Activated T-cell treated with anti-CD3 and anti-CD28 coated beads for 24 hours (primary cell): Measurements from ENCODE around the gene PPP6R3.
"Not testable (repeated sequence)": the region's sequence is repeated elsewhere in the genome, so short reads cannot be mapped to it uniquely, and the experiment has no call there.

Source experiments
- DNase-seq: peaks from one replicate; pipeline ENCODE4 v3.0.0-alpha.2; 2020; ENCODE audit warnings: low read depth

The PPP6R3 gene

DNA sequence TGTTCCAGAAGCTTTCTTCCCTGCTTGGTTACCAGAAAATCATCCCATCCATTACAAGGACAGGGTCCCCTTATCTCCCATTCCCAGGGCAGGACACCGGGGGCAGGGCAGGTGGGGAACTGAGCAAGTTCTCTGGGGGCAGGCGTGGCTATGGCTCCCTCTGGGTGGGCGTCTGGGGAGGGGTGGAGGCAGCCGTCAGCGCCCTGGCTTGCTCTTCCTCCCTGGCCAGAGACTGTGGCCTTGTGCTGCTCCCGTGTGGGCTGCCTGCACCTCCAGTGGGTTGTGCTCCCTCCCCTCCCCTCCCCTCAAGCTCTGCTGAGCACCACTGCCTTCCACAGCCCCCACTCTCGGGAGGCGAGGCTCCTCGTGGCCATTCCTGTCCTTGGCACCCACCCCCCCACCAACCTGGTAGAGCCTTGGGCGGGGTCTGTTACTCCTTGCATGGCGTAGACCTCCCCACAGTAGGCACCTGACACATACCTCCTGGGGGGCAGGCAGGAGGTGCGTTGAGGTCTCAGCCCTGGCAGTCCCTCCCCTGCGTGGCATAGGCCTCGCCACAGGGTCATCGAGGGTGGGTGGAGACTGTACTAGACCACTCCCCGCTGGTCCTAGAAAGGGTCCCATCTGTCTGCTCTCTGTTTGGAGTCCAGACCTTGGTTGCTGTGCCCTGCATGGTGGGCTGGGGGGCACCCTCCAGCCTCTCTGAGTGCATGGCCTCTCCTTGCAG lies 24.2 kb upstream of the PPP6R3 start:
- DNase-seq: no peak

DNA sequence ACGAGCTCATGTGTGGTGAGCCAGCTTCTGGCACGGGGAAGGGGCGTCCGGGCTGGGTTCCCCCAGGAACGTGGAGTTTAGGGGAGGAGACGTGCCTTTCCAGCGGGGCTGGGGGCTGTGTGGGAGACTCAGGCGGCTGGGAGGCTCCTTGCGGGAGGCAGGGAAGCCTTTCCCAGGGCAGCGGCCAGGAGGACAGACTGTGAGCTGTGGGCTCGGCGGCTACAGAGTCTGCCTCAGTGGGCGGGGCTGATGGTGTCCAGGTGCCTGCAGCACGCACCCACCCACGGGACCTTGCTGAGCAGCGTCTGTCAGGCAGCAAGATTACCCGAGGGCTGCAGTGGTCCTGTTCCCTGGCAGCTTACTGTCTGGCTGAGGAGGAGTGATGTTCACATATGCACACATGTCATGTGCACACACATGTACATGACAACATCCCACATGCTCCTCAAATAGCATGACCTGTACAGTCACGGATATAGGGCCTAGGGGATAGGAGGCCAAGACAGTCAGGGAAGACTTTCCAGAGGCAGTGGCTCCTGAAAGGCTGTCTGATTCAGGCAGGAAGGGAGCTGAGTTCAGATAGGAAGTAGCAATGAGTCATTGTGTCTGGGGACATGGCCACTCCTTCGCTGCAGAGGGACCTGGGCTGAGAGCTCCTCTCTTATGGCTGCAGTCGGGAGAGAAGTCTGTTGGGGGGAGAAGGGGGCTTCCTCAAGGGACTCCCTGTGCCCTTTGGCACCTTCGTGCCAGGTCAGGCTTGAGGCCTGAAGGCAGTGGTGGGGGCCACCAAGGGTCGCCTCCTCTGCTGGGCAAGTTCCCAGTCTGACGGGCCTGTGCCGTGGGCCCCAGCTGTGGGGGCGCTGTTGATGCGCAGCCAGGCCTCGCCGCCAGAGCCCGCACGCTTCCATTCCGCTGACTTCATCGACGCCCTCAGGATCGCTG lies 23.3 kb upstream of the PPP6R3 start:
- DNase-seq: no peak

DNA sequence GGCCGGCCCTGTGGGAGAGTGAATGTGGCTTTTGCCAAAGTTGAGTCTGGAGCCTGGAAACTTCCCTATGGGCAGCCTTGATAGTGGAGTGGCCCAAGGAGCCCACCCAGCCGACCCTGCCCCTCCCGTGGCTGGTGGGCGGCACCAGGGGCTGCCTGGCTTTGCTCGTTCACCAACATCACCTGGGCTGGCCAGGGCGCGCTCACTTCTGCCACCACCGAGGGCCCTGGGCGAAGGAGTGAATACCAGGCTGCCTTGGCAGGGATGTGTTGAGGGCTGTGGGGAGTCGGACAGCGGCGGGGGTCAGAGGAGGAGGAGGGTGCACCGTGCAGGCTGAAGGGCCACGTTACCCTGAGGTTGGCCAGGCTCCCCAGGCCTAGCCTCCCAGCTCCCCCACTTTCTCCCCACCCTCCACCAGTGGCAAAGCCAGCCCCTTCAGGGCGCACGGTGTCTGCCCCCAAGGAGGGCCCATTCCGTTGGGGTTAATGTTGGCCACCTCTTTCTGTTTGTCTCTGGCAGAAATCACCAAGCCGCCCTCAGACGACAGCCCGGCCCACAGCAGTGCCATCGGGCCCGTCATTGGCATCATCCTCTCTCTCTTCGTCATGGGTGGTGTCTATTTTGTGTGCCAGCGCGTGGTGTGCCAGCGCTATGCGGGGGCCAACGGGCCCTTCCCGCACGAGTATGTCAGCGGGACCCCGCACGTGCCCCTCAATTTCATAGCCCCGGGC lies 22.5 kb upstream of the PPP6R3 start:
- no peak for DNase-seq

DNA sequence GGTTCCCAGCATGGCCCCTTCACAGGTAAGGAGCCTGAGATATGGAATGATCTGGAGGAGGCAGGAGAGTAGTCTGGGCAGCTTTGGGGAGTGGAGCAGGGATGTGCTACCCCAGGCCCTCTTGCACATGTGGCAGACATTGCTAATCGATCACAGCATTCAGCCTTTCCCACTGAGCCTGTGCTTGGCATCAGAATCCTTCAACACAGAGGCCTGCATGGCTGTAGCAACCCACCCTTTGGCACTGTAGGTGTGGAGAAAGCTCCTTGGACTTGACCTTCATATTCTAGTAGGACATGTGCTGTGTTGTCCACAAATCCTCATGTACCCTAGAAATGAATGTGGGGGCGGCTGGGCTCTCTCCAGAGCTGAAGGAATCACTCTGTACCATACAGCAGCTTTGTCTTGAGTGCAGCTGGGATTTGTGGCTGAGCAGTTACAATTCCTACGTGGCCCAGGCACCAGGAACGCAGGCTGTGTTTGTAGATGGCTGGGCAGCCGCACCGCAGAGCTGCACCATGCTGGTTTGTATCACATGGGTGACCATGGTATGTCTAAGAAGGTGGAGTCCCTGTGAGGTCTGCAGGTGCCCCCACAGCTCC lies 21.8 kb upstream of the PPP6R3 start:
- DNase-seq: no peak

- DNase-seq: no peak
Measured at GRCh38 chr11:68439355-68440065, 21.0 kb upstream of the PPP6R3 start.

DNA sequence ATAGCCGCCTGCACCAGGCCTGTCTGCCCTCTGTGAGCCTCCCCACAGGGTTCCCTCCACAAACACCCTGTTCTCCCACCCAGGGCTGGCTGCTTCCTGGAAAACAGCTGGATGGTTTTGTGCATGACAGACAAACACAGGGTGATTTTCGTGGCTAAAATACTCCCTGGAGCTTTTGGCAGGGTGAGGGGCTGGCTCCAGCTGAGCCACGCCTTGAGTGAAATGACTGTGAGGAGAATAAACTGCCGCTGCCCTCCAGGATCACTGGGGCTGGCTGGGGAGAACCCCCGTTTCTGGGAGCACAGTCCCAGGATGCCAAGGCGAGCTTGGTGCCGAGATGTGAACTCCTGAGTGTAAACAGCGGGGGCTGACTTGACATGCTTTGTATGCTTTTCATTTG lies 20.3 kb upstream of the PPP6R3 start:
- no peak for DNase-seq

GRCh38 chr11:68441466-68442230 lies 18.9 kb upstream of the PPP6R3 start:
- DNase-seq: no peak

DNA sequence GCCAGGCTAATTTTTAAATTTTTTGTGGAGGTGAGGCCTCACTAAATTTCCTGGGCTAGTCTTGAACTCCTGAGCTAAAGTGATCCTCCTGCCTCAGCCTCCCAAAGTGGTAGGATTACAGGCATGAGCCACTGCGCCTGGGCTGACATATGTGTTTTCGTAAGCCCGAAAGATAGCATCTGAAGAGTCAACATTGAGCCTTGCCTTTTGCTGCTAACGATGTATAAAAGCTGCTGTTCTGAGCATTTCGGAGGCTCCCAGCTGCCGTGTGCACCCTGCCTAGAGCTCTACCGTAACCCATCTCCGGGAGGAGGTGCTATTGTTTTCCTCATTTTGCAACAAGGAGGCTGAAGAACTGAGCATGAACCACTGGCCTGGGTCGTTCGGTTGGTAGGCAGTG lies 18.1 kb upstream of the PPP6R3 start:
- no peak for DNase-seq

DNA sequence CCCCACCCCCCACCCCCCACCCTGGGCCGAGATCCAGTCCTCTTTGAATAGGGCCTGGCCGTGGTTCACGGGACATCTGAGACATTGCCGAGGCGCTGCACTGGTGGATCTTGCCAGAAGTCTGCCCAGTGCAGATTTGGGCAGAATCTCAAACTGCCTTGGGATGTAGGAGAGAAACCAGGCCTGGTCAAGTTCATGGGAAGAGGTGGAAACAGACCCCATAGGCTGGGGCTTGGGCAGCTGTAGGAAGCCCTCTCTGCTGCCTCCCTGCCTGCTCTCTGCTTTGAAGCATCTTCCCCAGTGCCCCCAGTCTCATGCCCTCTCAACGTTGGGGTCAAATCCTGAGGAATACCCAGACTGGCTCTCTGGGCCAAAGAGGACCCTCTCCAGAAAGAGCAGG lies 16.0 kb upstream of the PPP6R3 start:
- no peak for DNase-seq

GRCh38 chr11:68445531-68446035 lies 15.0 kb upstream of the PPP6R3 start:
- no peak for DNase-seq

- DNase-seq: no peak
Measured at GRCh38 chr11:68446046-68446725, 14.4 kb upstream of the PPP6R3 start.

GRCh38 chr11:68447015-68447801 lies 13.3 kb upstream of the PPP6R3 start:
- DNase-seq: peak; percentile 64

- DNase-seq: not testable (repeated sequence)
Measured at GRCh38 chr11:68447914-68448313, 12.6 kb upstream of the PPP6R3 start.

DNA sequence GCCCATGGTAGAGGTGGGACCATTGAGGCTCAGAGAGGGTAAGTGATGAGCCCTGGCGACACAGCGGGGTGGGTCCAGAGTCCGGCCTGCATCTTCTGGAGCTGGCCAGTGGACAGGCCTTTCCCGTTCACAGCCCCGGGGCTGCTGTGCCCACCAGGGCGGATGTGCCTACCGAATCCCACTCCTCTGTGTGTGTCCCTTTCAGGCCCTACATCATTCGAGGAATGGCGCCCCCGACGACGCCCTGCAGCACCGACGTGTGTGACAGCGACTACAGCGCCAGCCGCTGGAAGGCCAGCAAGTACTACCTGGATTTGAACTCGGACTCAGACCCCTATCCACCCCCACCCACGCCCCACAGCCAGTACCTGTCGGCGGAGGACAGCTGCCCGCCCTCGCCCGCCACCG lies 11.9 kb upstream of the PPP6R3 start:
- no peak for DNase-seq

GRCh38 chr11:68449951-68450350 lies 10.6 kb upstream of the PPP6R3 start:
- DNase-seq: no peak

- no peak for DNase-seq
Measured at GRCh38 chr11:68450711-68451110, 9.8 kb upstream of the PPP6R3 start.

DNA sequence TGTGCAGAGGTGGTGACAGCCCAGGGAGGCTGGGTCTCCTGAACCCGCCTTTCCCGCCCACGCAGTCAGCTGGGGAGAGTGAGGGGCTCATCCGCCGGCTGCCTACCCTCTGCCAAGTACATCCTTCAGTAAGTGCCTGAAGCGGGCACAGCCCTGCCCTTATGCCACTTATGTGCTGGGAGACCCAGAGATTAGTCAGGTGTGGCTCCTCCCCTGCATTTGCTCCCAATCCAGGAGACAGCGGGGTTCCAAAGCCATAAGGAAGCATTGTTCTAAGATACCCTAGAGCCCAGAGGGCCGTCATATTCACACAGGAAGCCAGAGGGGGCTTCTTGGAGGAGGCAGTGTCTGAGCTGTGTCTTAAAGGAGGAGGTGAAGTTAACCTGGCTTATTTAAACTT lies 5.8 kb upstream of the PPP6R3 start:
- no peak for DNase-seq

- no peak for DNase-seq
Measured at GRCh38 chr11:68455485-68455884, 5.1 kb upstream of the PPP6R3 start.

DNA sequence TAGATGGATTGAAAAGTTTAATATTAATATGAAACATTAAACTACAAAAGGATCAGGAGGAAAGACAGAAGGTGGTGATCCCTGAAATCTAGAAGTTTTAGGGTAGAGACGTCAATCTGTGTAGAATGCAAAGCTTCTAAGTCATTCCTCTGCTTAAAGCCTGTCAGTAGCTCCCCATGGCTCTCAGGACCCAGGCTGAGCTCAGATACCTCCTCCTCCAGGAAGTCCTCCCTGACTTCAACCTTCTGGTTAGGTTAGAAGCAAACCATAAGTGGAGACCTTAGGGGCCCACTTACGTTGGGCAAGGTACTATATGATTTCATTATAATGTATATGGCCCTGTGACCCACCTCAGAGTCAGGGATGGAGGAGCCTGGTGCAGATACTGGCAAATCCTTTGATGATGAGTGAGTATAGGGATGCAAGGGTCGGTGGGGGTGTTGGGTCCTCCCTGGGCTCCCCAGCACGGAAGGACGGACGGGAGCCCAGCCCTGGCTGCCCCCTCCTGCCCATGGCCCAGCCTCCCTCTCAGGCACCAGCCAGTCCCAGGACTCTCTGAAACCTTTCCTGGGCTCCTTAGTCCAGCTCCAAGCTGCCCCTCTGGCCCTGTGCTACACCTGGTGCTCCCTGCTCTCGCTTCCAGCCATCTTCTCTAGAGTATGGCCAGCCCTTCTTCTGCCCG lies 3.2 kb upstream of the PPP6R3 start:
- no peak for DNase-seq
